Muscle of back (tissue), 11 donors: ENCODE results near the gene PARD3. TPM values are rescaled to one million over a fixed set of nuclear protein-coding genes. Genes with fewer than 3 reads are reported as not detected.

Experiments
- DNase-seq, 3 donors: peaks; one replicate each; pipeline versions ENCODE4 v3.0.0 to v3.0.0-alpha.2; 2013
- polyA plus RNA-seq, 10 donors: library from polyadenylated mRNA; unstranded; fragments of 120-200 nt; gene quantifications; one replicate each; pipeline ENCODE4 v1.2.1, GENCODE V29; 2013; ENCODE audit not compliant: insufficient read length in 10 of 10

The PARD3 gene
- polyA plus RNA-seq, 10 donors = 35.1 to 55.3 (median 41.4) TPM

- DNase-seq = no peak
These were observed 118.7 kb downstream of the PARD3 start for GRCh38 chr10:34696423-34696822.

- no peak for DNase-seq
These were observed 124.6 kb downstream of the PARD3 start for GRCh38 chr10:34690383-34691049.

GRCh38 chr10:34689053-34689452 lies 126.0 kb downstream of the PARD3 start:
- DNase-seq = no peak

GRCh38 chr10:34687434-34688210 lies 127.5 kb downstream of the PARD3 start:
- no peak for DNase-seq

- DNase-seq = no peak
These were observed 132.5 kb downstream of the PARD3 start for GRCh38 chr10:34682580-34682979.

- DNase-seq = no peak
These were observed 133.2 kb downstream of the PARD3 start for GRCh38 chr10:34681933-34682332.

GRCh38 chr10:34679177-34679576 lies 135.9 kb downstream of the PARD3 start:
- DNase-seq = no peak

GRCh38 chr10:34677591-34677990 lies 137.5 kb downstream of the PARD3 start:
- no peak for DNase-seq

- no peak for DNase-seq
These were observed 138.0 kb downstream of the PARD3 start for GRCh38 chr10:34677132-34677531.

GRCh38 chr10:34674176-34674575 lies 140.9 kb downstream of the PARD3 start:
- no peak for DNase-seq

- DNase-seq = no peak
These were observed 145.0 kb downstream of the PARD3 start for GRCh38 chr10:34670081-34670480.

GRCh38 chr10:34669079-34669478 lies 146.0 kb downstream of the PARD3 start:
- DNase-seq = no peak

- DNase-seq = no peak
These were observed 147.9 kb downstream of the PARD3 start for GRCh38 chr10:34667177-34667576.

GRCh38 chr10:34666008-34666704 lies 148.9 kb downstream of the PARD3 start:
- DNase-seq = peak; percentile 76 to 88 (median 80)

GRCh38 chr10:34664706-34665105 lies 150.4 kb downstream of the PARD3 start:
- no peak for DNase-seq

- no peak for DNase-seq
These were observed 153.5 kb downstream of the PARD3 start for GRCh38 chr10:34661580-34661979.

GRCh38 chr10:34658934-34659333 lies 156.2 kb downstream of the PARD3 start:
- no peak for DNase-seq

GRCh38 chr10:34656661-34657060 lies 158.4 kb downstream of the PARD3 start:
- DNase-seq = no peak

- DNase-seq = peak; percentile 51 to 75 (median 63)
These were observed 159.6 kb downstream of the PARD3 start for GRCh38 chr10:34655286-34656170.

GRCh38 chr10:34654211-34654610 lies 160.9 kb downstream of the PARD3 start:
- no peak for DNase-seq

- DNase-seq = no peak
These were observed 161.6 kb downstream of the PARD3 start for GRCh38 chr10:34653530-34653929.
